ENCODE data around the gene SSTR4.

The SSTR4 gene

GRCh38 chr20:23043376-23043775 is 8.3 kb downstream of the SSTR4 start:
- DNase-seq (ENCODE audit: low read depth in 2 of 2) = no peak

DNA sequence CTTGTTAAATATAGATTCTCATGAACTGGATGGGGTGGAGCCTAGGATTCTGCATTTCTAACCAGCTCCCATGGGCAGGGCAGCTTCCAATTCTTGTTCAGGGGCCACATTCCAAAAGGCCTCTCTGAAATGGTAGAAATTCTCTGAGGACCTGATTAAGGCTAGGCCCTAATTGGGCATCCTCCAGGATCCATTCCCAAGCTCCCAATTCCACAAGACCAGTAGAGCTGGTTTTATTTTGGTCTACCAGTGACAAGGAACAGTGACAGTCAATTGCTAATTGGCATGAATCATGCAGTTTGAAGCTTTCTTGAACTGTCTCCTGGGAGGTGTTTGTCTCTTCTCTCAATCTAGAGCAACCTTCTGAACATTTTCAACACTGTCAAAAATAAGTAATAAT is 11.3 kb downstream of the SSTR4 start:
- no peak for DNase-seq (ENCODE audit: low read depth in 2 of 2)

GRCh38 chr20:23047001-23047737 is 12.1 kb downstream of the SSTR4 start:
- no peak for DNase-seq (ENCODE audit: low read depth in 2 of 2)

DNA sequence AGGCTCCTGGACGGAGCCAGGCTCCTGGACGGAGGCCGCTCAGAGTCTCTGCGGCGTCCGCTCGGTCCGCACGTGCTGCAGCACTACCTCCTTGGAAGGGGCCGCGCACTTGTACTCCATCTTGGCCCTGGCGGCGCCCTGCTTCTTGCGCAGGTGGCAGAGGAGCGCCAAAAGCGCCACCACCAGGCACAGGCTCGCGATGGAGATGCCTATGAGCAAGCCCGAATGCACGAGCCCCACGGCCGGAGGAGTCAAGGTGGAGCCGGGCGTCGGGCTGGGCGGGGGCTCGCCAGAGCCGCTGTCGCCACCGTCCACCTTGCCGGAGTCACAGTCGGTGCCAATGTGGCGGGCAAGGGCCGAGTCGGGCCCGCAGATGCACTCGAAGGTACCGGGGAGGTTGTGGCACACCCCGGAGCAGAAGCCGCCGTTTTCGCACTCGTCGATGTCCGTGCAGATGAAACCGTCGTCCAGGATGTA is 12.7 kb downstream of the SSTR4 start:
- DNase-seq (ENCODE audit: low read depth in 2 of 2) = no peak

DNA sequence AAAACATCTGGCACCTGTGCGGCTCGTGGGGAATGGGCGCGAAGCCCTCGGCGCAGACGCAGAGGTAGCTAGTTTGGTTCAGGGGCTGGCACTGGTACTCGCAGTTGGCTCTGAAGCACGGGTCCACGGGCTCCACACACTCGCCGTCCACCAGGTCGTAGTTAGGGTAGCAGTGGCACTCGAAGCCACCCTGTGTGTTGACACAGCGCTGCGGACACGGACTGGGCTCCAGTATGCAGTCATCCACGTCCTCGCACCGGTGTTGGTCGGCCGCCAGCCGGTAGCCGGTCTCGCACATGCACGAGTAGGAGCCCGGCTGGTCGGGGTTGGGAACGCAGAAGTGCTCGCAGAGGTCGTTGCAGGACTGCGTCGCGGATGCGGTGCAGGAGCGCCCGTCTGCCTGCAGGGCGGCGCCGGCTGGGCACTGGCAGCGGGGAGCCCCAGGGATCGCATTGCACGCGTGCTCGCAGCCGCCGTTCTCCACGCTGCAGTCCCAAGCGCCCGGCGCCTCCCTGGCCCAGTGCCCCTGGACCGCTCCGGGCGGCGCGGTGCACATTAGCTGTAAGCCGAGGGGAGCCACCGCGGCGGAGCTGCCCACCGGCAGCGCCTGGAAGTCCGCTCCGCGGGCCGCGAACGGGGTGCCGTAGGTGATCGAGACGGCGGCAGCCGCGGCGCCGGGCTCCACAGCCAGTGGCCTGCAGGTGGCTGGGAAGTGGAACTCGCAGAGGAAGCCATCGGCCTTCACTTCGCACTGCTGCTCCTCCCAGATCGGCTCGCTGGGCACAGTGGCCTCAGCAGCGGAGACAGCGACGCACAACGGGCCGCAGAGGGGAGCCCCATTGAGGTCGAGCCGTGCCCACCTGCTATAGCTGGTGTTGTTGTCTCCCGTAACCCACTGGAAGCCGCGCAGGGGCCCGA is 13.4 kb downstream of the SSTR4 start:
- no peak for DNase-seq (ENCODE audit: low read depth in 2 of 2)

DNA sequence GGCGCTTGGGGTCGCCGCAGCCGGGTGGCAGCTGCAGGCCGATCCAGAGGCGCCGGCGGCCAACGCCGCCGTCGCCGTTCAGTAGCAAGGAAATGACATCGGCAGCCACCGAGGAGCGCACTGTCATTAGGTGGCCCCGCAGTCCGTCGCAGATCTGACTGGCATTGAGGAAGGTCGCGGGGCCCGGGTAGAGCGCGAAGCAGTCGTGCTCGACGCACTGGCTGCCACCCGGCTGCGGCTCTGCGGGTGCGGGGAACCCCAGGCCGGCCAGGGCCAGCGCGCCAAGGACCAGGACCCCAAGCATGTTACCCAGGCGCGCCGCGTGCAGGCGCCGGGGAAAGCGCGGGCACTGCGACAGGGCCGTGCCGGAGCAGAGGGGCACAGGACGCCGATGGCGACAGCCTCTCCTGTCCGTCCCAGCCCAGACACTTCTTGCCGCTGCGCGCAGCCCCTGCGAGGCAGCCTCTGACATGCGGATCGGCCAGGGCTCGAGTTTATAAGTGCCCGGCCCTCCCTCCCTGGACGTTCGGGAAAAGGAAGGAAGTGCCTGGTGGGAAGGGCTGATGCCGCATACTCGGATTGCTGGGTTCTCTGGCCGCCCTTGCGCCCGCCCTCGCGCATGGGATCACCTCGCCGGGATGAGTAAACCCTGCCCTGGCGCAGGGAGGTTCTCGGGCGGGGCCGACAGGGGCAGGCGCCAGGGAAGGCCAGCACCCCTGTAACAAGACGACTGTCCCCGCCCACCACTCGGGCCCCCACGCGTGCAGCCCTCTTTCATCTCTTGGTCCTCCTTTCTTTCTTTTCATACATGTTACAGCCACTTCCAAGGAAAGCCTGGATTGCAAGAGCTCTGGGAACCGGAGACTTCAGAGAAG is 14.3 kb downstream of the SSTR4 start, which contains the start of gene THBD:
Gene THBD, minus strand, starts transcription at position 472 of the 875 bp plus-strand sequence. Its CDS starts 168 bp downstream, at position 304.
- no peak for DNase-seq (ENCODE audit: low read depth in 2 of 2)

GRCh38 chr20:23050076-23050838 is 15.1 kb downstream of the SSTR4 start:
- no peak for DNase-seq (ENCODE audit: low read depth in 2 of 2)

DNA sequence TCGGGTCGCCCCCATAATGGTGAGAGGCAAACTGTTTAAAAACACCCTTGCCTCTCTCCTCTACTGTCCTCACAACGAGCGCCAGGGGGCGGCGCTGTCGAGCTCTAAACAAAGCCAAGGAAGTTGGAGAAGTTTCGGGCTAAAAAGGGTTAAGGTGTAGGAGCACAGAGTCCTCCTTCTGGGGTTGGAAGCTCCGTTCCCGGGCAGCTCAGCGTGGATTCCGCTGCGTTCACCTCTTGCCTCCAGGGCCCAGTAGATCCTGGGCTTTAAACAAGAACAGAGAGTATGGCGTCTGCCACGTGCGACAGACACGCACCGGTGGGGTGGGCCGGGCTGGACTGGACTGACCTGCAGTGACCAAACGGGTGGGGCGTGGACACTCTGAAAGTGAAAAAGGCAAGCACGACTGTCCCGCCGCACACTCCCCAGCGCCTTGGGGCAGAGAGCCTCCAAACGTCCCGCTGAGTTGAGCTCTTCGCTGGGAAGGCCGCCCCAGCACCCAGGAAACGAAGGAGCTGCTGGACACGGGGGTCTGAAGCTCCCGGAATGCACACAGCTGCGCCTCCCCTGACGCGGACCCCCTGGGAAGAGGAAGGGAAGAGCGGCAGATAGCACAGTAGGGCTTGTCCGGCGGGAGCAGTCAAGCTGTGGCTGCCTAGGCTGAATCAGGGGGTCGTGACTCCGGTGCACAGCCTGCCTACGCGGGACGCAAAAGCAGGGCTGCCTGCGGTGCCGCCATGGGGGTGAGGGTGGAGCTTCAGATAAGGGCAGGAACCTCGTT is 15.9 kb downstream of the SSTR4 start:
- peak; percentile 65 to 70 for DNase-seq (ENCODE audit: low read depth in 2 of 2)

GRCh38 chr20:23052904-23053303 is 17.8 kb downstream of the SSTR4 start:
- DNase-seq (ENCODE audit: low read depth in 2 of 2) = no peak

GRCh38 chr20:23058240-23058639 is 23.1 kb downstream of the SSTR4 start:
- no peak for DNase-seq (ENCODE audit: low read depth in 2 of 2)

DNA sequence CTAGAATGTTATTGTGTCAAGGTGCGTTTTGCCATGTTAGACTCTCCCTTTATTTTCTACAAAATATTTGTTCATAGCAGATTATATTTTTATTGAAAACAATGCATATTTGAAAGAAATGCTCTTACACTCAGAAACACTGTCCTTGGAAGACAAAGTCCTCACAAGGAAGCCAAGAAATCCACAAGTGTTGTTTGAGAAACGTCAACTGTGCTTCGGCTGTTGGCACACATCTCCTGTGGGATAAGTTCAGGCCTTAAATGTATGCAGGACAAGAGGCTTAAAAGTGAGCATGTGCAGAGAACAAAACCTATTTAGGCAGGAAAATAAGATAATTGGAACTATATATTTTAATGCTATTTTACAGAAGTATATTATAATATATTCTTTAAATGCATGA is 23.9 kb downstream of the SSTR4 start:
- DNase-seq (ENCODE audit: low read depth in 2 of 2) = no peak

GRCh38 chr20:23059846-23060245 is 24.7 kb downstream of the SSTR4 start:
- no peak for DNase-seq (ENCODE audit: low read depth in 2 of 2)

- no peak for DNase-seq (ENCODE audit: low read depth in 2 of 2)
These were observed 25.5 kb downstream of the SSTR4 start for GRCh38 chr20:23060629-23061028.

- no peak for DNase-seq (ENCODE audit: low read depth in 2 of 2)
These were observed 26.1 kb downstream of the SSTR4 start for GRCh38 chr20:23061262-23061661.

DNA sequence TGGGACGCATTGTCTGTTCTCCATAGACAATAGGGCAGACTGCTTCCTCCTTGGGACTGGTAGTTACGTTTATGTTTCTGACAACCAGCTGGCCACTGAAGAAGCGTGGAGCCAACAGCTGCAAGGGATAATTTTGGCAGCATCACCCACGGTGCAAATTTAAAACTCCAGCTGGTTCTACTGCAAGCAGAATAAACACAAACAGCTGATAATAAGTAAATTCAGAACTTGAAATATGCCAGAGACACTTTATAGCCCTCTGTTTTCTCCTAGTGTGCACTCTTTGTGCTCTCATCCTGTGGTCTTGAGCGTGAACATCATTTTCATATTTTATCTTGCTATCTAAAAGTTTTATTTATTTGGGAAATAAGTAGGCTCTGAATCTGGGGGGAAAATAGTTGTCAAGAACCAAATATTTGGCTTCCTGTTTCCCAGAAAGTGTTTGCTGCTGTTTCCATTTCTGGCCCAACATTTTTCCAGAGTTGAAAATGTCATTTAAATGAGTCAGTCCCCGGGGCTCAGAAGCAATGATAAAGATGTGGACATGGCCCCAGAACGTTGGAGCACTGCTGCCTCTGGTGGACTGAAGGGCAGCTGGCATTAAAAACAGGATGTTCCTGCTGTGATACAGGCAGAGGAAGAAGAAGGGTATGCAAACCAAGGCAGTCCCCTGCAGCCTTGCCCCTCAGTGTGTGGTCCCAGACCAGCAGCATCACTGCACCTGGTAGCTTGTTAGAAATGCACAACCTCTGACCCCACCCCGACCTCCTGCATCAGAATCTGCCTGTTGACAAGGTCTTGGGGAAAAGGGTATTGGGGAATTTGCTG is 26.8 kb downstream of the SSTR4 start:
- DNase-seq (ENCODE audit: low read depth in 2 of 2) = peak; percentile 45 to 52

DNA sequence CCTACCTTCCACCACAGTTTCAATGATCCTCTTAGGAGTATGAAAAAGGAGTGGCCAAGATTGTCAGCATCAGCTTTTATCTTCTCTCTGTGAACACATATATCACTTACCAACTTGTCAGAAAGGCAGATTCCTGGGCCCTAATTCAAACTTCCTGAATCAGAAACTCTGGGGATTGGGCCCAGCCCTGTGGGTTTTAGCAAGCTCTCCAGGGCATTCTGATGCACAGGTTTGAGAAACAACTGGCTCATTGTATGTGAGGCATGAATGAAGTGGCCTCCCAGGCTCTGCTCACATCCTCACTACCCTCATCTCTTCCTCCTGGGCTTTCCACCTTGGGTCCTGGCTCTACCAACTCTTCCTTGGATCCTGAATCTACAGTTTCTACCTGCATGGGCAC is 27.5 kb downstream of the SSTR4 start:
- no peak for DNase-seq (ENCODE audit: low read depth in 2 of 2)

DNA sequence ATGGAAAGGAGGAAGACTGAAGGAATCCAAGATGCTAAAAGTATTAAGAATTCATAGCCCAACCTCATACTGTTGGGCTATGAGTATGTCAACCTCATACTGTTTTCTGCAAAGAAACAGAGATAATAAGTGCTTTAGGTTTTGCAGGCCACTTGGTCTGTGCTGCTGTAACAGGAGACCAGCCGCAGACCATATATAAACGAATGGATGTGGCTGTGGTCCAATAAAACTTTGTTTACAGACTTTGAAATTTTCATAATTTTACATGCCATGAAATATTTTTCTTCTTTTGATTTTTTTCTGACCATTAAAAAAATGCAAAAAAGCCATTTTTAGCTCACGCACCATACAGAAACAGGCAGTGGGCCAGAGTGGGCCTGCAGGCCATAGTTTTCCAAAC is 28.1 kb downstream of the SSTR4 start:
- no peak for DNase-seq (ENCODE audit: low read depth in 2 of 2)

DNA sequence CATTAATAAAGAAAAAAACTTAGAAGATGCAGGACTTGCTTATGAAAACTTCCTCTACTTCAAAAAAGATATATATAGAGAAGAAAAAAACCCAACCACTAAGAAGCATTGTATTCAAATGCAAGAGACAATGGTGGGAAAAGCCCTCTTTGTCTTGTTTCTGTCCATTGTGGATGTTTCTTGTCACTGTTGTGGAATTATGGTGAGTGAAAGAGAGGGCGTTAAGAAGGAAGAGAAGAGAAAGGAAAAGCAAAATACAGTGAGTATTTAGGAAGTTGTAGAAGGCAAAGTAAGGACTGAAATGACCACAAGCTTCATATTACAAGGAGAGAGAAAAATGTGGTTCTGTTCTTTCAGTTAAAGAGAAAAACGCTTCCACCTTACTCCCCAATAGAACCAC is 28.5 kb downstream of the SSTR4 start:
- DNase-seq (ENCODE audit: low read depth in 2 of 2) = no peak
